22Rv1 (cell line): ENCODE data around the gene EPN2.

Experiments
- H3K27ac ChIP-seq: fragments of 450-650 bp; 2 replicates; pipeline ENCODE4 v1.5.1; 2017
- ZFX ChIP-seq: fragments of 450-650 bp; IDR thresholded peaks from 2 replicates; pipeline ENCODE4 v1.6.1; 2017; ENCODE audit warnings: antibody characterized with exemption, borderline replicate concordance
- TF ChIP-seq, protein P1 (sequence below): fragments of 450-650 bp; IDR thresholded peaks from 2 replicates; pipeline ENCODE4 v1.5.1; 2017; ENCODE audit warnings: mild to moderate bottlenecking

The EPN2 gene

DNA sequence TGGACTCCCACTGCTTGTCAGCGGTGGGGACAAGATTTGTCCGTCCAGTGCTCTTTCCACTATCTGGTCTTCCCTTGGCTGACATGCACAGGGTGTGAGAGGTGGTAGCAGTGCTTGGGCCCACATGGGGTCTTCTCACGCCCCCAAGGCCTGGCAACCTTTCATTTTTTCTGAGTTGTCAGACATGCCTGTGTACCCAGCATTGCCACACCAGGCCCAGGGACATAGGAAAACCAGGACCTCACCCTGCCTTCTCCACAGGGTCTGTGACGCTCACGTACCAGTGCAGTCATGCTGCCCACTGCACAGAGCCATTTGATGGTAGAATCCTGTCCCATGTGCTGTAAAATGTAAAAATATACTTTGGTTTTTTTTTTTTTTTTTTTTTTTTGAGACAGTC lies 67.6 kb downstream of the EPN2 start:
- no peak overlapping the region for H3K27ac ChIP-seq

GRCh38 chr17:19305256-19305655 lies 68.1 kb downstream of the EPN2 start:
- no peak for TF ChIP-seq ZFX
- TF ChIP-seq, protein P1, sequence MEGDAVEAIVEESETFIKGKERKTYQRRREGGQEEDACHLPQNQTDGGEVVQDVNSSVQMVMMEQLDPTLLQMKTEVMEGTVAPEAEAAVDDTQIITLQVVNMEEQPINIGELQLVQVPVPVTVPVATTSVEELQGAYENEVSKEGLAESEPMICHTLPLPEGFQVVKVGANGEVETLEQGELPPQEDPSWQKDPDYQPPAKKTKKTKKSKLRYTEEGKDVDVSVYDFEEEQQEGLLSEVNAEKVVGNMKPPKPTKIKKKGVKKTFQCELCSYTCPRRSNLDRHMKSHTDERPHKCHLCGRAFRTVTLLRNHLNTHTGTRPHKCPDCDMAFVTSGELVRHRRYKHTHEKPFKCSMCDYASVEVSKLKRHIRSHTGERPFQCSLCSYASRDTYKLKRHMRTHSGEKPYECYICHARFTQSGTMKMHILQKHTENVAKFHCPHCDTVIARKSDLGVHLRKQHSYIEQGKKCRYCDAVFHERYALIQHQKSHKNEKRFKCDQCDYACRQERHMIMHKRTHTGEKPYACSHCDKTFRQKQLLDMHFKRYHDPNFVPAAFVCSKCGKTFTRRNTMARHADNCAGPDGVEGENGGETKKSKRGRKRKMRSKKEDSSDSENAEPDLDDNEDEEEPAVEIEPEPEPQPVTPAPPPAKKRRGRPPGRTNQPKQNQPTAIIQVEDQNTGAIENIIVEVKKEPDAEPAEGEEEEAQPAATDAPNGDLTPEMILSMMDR, result no peak
- H3K27ac ChIP-seq, result no peak overlapping the region

More for the DNA sequence above, 67.6 kb downstream of the EPN2 start:
- no peak for TF ChIP-seq ZFX
- TF ChIP-seq, protein P1, result no peak

- H3K27ac ChIP-seq, result no peak overlapping the region
- TF ChIP-seq, protein P1, result no peak
- TF ChIP-seq ZFX, result no peak
Observed at GRCh38 chr17:19305761-19306159, 68.6 kb downstream of the EPN2 start.

DNA sequence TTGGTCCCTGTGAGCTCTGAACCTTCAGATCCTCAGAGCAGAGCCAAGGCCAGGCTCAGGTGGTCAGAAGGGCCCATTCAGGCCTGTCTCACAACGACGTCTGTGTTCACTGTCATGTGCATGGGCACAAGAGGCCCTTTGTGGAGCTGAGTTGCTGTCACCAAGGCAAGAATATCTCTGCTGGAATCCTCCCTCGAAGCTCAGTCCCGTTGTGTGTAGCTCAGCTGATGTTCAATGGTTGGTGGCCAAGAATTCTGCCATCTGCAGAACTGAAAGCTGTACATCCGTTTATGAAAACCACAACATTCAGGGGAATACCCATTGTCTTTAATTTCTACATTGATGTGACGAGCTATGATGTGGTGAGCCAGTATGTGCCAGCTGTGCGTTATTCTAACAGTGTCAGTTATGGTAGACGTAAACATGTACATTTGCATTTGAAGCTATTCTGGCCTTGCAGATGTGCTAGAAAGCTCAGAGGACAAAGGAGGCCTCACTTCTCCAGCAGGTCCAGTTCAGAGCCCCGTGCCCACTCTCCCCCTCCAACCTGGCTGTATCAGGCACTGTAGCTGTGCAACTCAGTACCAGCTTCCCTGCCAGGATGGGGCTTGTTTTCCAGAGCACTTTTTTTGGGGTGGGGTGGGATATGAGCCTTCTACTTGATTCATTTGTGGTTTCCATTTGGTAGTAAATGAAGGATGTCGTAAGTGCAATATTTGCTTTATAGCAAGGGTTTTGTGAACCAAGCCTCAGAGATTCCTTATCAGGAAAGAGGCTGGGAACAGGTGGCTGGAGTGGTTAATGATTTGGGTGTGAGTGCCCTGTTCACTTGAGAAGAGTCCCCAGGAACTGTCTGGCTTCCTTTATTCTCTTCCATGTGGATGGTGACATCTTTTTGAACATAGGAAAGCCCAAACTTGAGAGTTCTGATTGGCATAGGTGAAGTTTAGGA lies 69.3 kb downstream of the EPN2 start:
- no peak for TF ChIP-seq ZFX
- TF ChIP-seq, protein P1, result no peak
- H3K27ac ChIP-seq, result no peak overlapping the region

- no peak overlapping the region for H3K27ac ChIP-seq
- no peak for TF ChIP-seq ZFX
- TF ChIP-seq, protein P1, result no peak
Observed at GRCh38 chr17:19307521-19307920, 70.4 kb downstream of the EPN2 start.

GRCh38 chr17:19308398-19308797 lies 71.2 kb downstream of the EPN2 start:
- no peak overlapping the region for H3K27ac ChIP-seq
- TF ChIP-seq, protein P1, result no peak
- TF ChIP-seq ZFX, result no peak

- no peak overlapping the region for H3K27ac ChIP-seq
- TF ChIP-seq, protein P1, result no peak
- TF ChIP-seq ZFX, result no peak
Observed at GRCh38 chr17:19309701-19310100, 72.5 kb downstream of the EPN2 start.
